HEK293T (cell line): Measurements from ENCODE around the gene TP53I11.

Experiments
- CTCF ChIA-PET: fragments of 350-600 bp; formaldehyde crosslinking; extraction: SDS; loops from one replicate; lab custom pipeline; 2021; ENCODE audit warnings: antibody characterized with exemption, inconsistent platforms; lab: Yijun Ruan, JAX
- POLR2A ChIA-PET: fragments of 350-600 bp; formaldehyde crosslinking; extraction: SDS; loops from one replicate; lab custom pipeline; 2020; ENCODE audit warnings: antibody characterized with exemption, inconsistent platforms; lab: Yijun Ruan, JAX
- DNase-seq: peaks from one replicate; pipeline ENCODE4 v3.0.0; 2012; ENCODE audit warnings: mixed read lengths; ENCODE audit errors: extremely low spot score
- ARNT ChIP-seq: fragments of 450-650 bp; IDR thresholded peaks from 2 replicates; pipeline ENCODE4 v1.6.1; 2017; ENCODE audit warnings: mild to moderate bottlenecking
- BHLHE40 ChIP-seq: fragments of 450-650 bp; IDR thresholded peaks from 2 replicates; pipeline ENCODE4 v1.6.1; 2016; ENCODE audit warnings: mild to moderate bottlenecking, moderate library complexity, borderline replicate concordance
- CTBP1 ChIP-seq: fragments of 450-650 bp; IDR thresholded peaks from 2 replicates; pipeline ENCODE4 v1.6.1; 2016; ENCODE audit warnings: borderline replicate concordance
- ELF4 ChIP-seq: fragments of 450-650 bp; IDR thresholded peaks from 2 replicates; pipeline ENCODE4 v1.6.1; 2017; ENCODE audit warnings: antibody characterized with exemption
- FOXA1 ChIP-seq: fragments of 450-650 bp; IDR thresholded peaks from 2 replicates; pipeline ENCODE4 v1.6.1; 2016; ENCODE audit warnings: mild to moderate bottlenecking
- FOXK2 ChIP-seq: fragments of 450-650 bp; IDR thresholded peaks from 2 replicates; pipeline ENCODE4 v1.6.1; 2016; ENCODE audit warnings: mild to moderate bottlenecking
- FOXM1 ChIP-seq: fragments of 450-650 bp; IDR thresholded peaks from 2 replicates; pipeline ENCODE4 v1.6.1; 2017; ENCODE audit warnings: mild to moderate bottlenecking, borderline replicate concordance
- HDGF ChIP-seq: fragments of 450-650 bp; IDR thresholded peaks from 2 replicates; pipeline ENCODE4 v1.6.1; 2017; ENCODE audit warnings: antibody characterized with exemption, borderline replicate concordance
- L3MBTL2 ChIP-seq: fragments of 450-650 bp; conservative IDR thresholded peaks from 2 replicates; pipeline ENCODE4 v1.6.1; 2016; ENCODE audit warnings: mild to moderate bottlenecking
- LEF1 ChIP-seq: fragments of 450-650 bp; IDR thresholded peaks from 2 replicates; pipeline ENCODE4 v1.6.1; 2017; ENCODE audit warnings: mild to moderate bottlenecking, borderline replicate concordance
- NFRKB ChIP-seq: fragments of 450-650 bp; IDR thresholded peaks from 2 replicates; pipeline ENCODE4 v1.6.1; 2016; ENCODE audit warnings: mild to moderate bottlenecking, moderate library complexity
- SP1 ChIP-seq: fragments of 450-650 bp; IDR thresholded peaks from 2 replicates; pipeline ENCODE4 v1.6.1; 2017
- SUZ12 ChIP-seq: fragments of 450-650 bp; IDR thresholded peaks from 2 replicates; pipeline ENCODE4 v1.6.1; 2016; ENCODE audit warnings: mild to moderate bottlenecking
- TARDBP ChIP-seq: fragments of 450-650 bp; IDR thresholded peaks from 2 replicates; pipeline ENCODE4 v1.6.1; 2016
- ZNF384 ChIP-seq: fragments of 450-650 bp; IDR thresholded peaks from 2 replicates; pipeline ENCODE4 v1.6.1; 2016
- TF ChIP-seq, protein P1 (sequence below): fragments of 450-650 bp; IDR thresholded peaks from 2 replicates; pipeline ENCODE4 v1.6.1; 2016

TP53I11 gene

DNA sequence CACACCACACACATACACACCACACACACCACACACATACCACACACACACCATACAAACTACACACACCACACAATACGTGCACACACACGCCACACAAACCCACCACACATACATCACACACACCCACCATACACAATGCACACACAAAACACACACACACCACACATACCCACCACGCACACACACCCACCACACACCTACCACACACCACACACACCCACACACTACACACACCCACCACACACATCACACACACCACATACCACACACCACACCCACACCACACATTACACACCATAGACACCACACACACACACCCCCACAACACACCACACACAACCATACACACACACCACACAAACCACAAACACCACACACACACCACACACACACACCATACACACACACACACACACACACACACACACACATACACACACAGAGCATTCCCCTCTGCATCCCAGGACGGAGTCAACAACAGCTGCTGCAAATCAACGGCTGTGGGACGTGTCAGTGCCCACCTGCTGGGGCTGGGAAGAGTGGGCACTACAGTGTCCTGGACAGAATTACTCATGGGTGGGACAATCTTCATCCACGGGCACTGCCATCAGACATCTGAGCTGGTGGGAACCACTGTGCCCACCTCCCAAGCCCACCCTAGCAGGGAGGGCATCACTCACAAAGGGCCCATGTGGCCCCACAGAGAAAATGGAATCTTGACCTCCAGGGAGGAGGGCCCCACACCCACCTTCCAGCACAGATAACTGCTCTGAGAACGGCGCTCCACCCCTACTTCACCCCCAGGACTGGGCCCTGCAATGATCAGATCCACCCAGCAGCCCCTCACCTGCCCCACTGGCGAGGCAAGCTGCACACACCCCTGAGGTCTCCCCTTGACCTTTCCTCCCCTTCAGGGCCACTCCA lies 8.4 kb downstream of the TP53I11 start:
- ChIA-PET CTCF (interaction anchor here (1.2 kb wide), 1 partner anchor 29 kb away, joined by 4 read pairs; no protein-coding TSS in a partner anchor), POLR2A (no interaction called here)
- DNase-seq, result no peak
- TF ChIP-seq, protein P1, sequence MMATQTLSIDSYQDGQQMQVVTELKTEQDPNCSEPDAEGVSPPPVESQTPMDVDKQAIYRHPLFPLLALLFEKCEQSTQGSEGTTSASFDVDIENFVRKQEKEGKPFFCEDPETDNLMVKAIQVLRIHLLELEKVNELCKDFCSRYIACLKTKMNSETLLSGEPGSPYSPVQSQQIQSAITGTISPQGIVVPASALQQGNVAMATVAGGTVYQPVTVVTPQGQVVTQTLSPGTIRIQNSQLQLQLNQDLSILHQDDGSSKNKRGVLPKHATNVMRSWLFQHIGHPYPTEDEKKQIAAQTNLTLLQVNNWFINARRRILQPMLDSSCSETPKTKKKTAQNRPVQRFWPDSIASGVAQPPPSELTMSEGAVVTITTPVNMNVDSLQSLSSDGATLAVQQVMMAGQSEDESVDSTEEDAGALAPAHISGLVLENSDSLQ, result no peak
- TF ChIP-seq FOXK2, result no peak
- TF ChIP-seq CTBP1, result no peak
- no peak for TF ChIP-seq ELF4
- no peak for TF ChIP-seq TARDBP
- no peak for TF ChIP-seq NFRKB
- TF ChIP-seq FOXA1, result no peak
- TF ChIP-seq LEF1, result no peak
- TF ChIP-seq FOXM1, result no peak
- no peak for TF ChIP-seq L3MBTL2
- TF ChIP-seq BHLHE40, result no peak
- no peak for TF ChIP-seq SP1
- no peak for TF ChIP-seq ZNF384
- no peak for TF ChIP-seq SUZ12
- no peak for TF ChIP-seq HDGF
- no peak for TF ChIP-seq ARNT

DNA sequence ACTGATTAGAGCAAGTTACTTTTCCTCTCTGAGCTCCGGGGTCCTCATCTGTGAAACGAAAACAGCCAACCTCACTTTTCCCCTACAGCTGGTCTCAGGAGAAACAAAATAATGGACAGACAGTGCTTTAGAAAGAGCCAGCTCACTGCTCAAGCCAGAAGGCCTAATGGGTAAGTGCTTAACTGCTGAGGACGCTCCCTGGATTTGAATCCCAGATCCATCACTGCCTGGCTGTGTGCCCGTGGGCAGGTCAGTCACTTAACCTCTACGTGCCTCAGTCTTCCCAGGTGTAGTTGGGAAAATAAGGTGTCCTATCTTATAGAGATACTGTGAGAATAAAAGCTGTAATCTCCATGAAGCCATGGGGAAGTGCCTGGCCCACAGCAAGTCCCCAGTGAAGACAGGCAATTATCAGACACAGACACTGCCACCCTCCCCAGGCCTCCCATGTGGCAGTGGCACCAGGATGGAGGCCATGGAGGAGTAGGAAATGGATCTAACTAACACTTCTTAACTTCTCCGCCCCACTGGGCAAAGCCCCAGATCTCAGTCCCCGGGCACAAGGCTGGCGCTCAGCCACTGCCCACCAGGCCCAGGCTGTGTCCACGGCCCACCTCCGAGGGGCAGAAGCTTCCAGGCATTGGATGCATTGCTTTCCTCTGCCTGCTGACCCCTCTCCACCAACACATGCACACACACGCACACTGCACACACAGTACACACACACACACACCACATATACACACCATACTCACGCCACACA lies 9.2 kb downstream of the TP53I11 start:
- POLR2A ChIA-PET, result no interaction called here
- no peak for DNase-seq
- no peak for TF ChIP-seq NFRKB
- TF ChIP-seq, protein P1, result no peak
- CTCF ChIA-PET, result interaction anchor here (0.8 to 1.3 kb wide), 5 partner anchors 9 to 167 kb away, joined by 3 to 7 read pairs (median 4); no protein-coding TSS in a partner anchor

DNA sequence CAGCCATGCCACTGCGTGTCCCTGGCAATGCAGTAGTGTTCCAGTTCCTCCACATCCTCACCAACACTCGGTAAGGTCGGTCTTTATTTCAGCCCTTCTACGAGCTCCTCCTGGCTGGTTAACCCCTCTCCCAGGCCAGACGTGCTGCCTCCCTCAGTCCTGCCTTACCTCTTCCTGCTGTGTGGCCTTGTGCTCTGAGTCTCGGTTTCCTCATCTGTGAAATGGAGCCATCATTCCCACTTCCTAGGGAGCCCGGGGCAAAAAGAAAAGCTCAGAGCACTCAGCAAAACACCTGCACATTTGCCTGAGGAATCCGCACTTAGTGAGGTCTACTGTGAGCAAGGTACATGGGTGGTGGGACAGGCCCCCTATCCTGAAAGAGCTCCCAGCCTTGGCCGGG lies 9.8 kb downstream of the TP53I11 start:
- TF ChIP-seq L3MBTL2 (no peak), FOXM1 (no peak), NFRKB (no peak), ARNT (no peak), ZNF384 (no peak), TARDBP (no peak)
- no peak for DNase-seq
- POLR2A ChIA-PET, result no interaction called here
- CTCF ChIA-PET, result interaction anchor here (0.8 to 1.3 kb wide), 5 partner anchors 9 to 167 kb away, joined by 3 to 7 read pairs (median 4); no protein-coding TSS in a partner anchor

DNA sequence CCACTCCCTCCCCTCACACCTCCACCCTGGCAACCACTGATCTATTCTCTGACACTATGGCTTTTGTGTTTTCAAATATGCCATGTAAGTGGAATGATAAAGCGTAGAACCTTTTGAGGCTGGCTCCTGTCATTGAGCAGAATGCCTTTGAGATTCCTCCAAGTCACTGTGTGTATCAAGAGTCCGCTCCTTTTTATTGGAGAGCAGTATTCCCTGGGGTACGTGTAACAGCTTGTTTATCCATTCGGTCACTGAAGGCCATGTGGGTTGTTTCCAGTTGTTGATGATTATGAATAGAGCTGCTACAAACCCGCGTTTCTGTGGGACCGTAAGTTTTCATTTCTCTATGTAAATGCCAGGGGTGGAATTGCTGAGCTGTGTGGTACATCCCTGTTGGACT lies 10.3 kb downstream of the TP53I11 start:
- TF ChIP-seq FOXA1 (no peak), LEF1 (no peak), ZNF384 (no peak), SP1 (no peak), CTBP1 (no peak), ARNT (no peak)
- CTCF ChIA-PET, result interaction anchor here (0.8 to 1.3 kb wide), 3 partner anchors 14 to 168 kb away, joined by 3 to 7 read pairs (median 4); no protein-coding TSS in a partner anchor
- POLR2A ChIA-PET, result no interaction called here
- no peak for DNase-seq

DNA sequence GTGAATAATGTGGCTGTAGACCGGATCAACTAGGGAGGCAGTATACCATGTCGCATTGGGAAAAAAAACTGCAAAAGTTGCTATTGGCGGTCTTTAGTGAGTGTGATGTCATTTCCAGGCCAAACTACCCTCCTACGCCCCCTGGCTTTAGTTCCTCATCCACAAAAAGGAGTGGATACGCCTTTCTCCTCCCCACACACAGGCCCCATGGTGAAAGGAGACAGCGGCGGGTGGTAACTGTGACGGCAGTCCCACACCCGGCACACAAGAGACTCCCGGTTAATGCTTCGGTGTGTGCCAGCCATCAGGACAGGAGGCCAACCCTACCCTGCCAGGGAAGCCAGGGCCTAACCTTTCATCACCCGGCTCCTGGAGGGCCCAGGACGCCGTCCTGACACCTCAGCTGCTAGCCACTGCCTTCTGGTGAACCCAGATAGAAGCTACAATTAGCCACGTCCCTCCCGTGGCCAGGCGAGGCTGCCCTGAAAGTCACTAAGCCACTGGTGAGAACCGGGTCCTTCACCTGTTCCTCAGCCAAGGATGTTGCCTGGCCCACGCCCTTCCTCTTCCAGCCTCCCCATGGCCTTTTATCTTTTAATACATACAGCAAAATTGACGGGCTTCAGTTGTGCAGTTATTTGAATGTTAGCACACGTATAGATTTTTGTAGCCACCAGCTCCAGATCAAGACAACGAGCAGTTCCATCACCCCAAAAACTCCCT lies 10.8 kb downstream of the TP53I11 start:
- TF ChIP-seq L3MBTL2, result no peak
- TF ChIP-seq BHLHE40, result no peak
- TF ChIP-seq FOXM1, result no peak
- TF ChIP-seq, protein P1, result no peak
- no peak for TF ChIP-seq ZNF384
- no peak for TF ChIP-seq FOXA1
- TF ChIP-seq ELF4, result no peak
- no peak for TF ChIP-seq NFRKB
- no peak for TF ChIP-seq CTBP1
- no peak for TF ChIP-seq TARDBP
- CTCF ChIA-PET, result interaction anchor here (1.3 to 1.5 kb wide), 2 partner anchors 163 to 164 kb away, joined by 3 to 7 read pairs; no protein-coding TSS in a partner anchor
- DNase-seq, result peak; percentile 33
- POLR2A ChIA-PET, result no interaction called here
